HepG2 (cell line): ENCODE data around the gene KBTBD3. TPM values are rescaled to one million over a fixed set of nuclear protein-coding genes. Genes with fewer than 3 reads are reported as not detected.

Source experiments
- CHD2 ChIP-seq: IDR thresholded peaks from 2 replicates; pipeline ENCODE4 v1.6.1; 2011; ENCODE audit warnings: low read depth, low read length, improper control_type of control experiment
- E2F5 ChIP-seq: sonication (generic); formaldehyde crosslinking; conservative IDR thresholded peaks from 2 replicates; pipeline ENCODE4 v1.4.0; 2020; ENCODE audit warnings: missing genetic modification reagents
- HMGXB3 ChIP-seq: sonication (generic); formaldehyde crosslinking; IDR thresholded peaks from 2 replicates; pipeline ENCODE4 v1.4.0; 2020; ENCODE audit warnings: missing genetic modification reagents, borderline replicate concordance
- MBNL3 ChIP-seq: fragments of 250-450 bp; sonication (Bioruptor Pico); conservative IDR thresholded peaks from 2 replicates; pipeline ENCODE4 v1.8.0; 2022; ENCODE audit warnings: mild to moderate bottlenecking, inconsistent platforms
- NR2F6 ChIP-seq, 2 experiments: IDR thresholded peaks; 2 replicates each; pipeline ENCODE4 v1.6.1; 2016; ENCODE audit warnings: antibody characterized with exemption in 1 of 2, mild to moderate bottlenecking in 1 of 2
- PHB2 ChIP-seq: fragments of 450-650 bp; IDR thresholded peaks from 2 replicates; pipeline ENCODE4 v1.6.1; 2018; ENCODE audit not compliant: partially characterized antibody
- PRDM15 ChIP-seq: sonication (generic); formaldehyde crosslinking; IDR thresholded peaks from 2 replicates; pipeline ENCODE4 v1.4.0; 2020; ENCODE audit warnings: missing genetic modification reagents
- RAD51 ChIP-seq: fragments of 450-650 bp; IDR thresholded peaks from 2 replicates; pipeline ENCODE4 v1.6.1; 2016; ENCODE audit warnings: borderline replicate concordance
- TAF15 ChIP-seq: fragments of 200-400 bp; formaldehyde crosslinking; IDR thresholded peaks from one replicate; pipeline ENCODE4 v1.6.1; 2018; ENCODE audit warnings: mild to moderate bottlenecking, low read depth, low read length; ENCODE audit not compliant: poor library complexity, severe bottlenecking
- ZNF331 ChIP-seq: sonication (generic); formaldehyde crosslinking; IDR thresholded peaks from 2 replicates; pipeline ENCODE4 v1.4.0; 2020; ENCODE audit warnings: missing genetic modification reagents
- ZNF468 ChIP-seq: sonication (generic); formaldehyde crosslinking; IDR thresholded peaks from 2 replicates; pipeline ENCODE4 v1.8.0; 2022; ENCODE audit warnings: mild to moderate bottlenecking, moderate library complexity, missing genetic modification reagents
- polyA plus RNA-seq, 8 experiments: library from polyadenylated mRNA; depleted of rRNA in 3 of 8; stranded (reverse) in 7 of 8; unstranded in 1 of 8; fragments of >200 nt; fragmentation: Illumina TruSeq in 4 of 8; extraction: Trizol in 4 of 8; gene quantifications; 2 replicates each; pipeline versions ENCODE4 v1.2.1 to v1.2.3, GENCODE V29; 2011 to 2016; ENCODE audit warnings: low read depth in 4 of 8, missing spikeins in 1 of 8, mixed read lengths in 1 of 8; ENCODE audit not compliant: insufficient read depth in 1 of 8
- total RNA-seq, 5 experiments: library from RNA; depleted of rRNA; stranded (reverse); fragments of >200 nt; fragmentation: Illumina TruSeq; extraction: Trizol; gene quantifications; 2 replicates each; pipeline ENCODE4 v1.2.3, GENCODE V29; 2016; ENCODE audit warnings: low read depth in 1 of 5
- TF ChIP-seq, protein P1 (sequence below): IDR thresholded peaks from 2 replicates; pipeline ENCODE4 v1.6.1; 2016; ENCODE audit warnings: mild to moderate bottlenecking
- TF ChIP-seq, protein P2 (sequence below): sonication (generic); formaldehyde crosslinking; IDR thresholded peaks from 2 replicates; pipeline ENCODE4 v1.4.0; 2020; ENCODE audit warnings: missing genetic modification reagents, mild to moderate bottlenecking, borderline replicate concordance

Gene KBTBD3
- total and polyA plus RNA-seq, 2 of the 13 experiments (the other 11 are each of a cell fraction or from before 2014, with no cell fraction given): 1.8 to 7.4 TPM

DNA sequence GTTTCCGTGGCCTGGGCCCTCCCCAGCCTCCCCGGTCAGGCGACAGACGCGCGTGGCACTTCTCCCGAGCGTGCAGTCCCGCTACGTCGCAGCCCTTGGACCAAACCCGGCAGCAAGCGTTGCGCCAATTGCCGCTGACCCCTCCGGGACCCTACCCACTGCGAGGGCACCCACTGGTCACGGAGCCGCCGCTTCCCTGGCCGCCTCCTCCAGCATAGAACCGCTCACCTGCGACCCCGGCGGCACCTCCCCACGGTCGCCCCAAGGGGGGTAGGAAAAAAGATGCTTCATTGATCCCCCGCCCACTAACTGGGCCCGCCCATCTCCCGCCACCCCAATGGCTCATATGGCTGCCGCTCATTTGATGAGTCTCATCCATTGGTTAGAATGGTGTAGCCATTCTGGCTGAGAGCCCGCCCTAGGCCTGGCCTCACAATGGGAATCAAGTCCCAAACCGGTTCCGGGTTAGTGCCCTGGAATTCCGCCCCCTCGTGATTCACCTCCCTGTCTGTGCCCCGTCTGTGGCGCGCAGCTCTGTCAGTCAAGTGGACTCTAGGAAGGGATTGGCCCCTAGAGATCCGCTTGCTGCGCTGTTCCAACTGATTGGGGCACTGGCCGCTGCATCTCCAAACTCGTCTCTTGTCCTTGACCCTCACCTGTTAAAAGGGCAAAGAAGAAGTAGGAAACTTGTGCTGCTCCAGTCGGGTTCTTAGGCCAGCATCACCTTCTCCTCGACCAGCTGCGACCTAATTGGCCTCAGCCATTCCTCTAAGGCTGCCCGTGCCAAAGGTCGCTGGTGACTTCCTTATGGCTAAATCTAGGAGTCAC, 55.0 kb downstream of the KBTBD3 start, which contains the start of gene MSANTD4 (continued):
- TF ChIP-seq ZNF331 (CRISPR knock-in tag) (0 out of 2 replicates have a peak, but pooled peaks have one; percentile 36), HMGXB3 (peak; percentile 62; the same call in 1 of the 2 replicates), E2F5 (CRISPR knock-in tag) (no peak), PHB2 (no peak), NR2F6 (IDR thresholded peaks at IDR 0.05) (peak; percentile 88), NR2F6 (CRISPR knock-in tag; IDR thresholded peaks at IDR 0.05) (peak; percentile 89), ZNF468 (CRISPR knock-in tag) (no peak), TAF15 (no peak), MBNL3 (CRISPR knock-in tag) (no peak), CHD2 (peak; percentile 70), RAD51 (no peak), PRDM15 (no peak)
- TF ChIP-seq, protein P1, sequence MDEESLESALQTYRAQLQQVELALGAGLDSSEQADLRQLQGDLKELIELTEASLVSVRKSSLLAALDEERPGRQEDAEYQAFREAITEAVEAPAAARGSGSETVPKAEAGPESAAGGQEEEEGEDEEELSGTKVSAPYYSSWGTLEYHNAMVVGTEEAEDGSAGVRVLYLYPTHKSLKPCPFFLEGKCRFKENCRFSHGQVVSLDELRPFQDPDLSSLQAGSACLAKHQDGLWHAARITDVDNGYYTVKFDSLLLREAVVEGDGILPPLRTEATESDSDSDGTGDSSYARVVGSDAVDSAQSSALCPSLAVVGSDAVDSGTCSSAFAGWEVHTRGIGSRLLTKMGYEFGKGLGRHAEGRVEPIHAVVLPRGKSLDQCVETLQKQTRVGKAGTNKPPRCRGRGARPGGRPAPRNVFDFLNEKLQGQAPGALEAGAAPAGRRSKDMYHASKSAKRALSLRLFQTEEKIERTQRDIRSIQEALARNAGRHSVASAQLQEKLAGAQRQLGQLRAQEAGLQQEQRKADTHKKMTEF: peak; percentile 73; the same call in 1 of the 2 replicates
- TF ChIP-seq, protein P2, sequence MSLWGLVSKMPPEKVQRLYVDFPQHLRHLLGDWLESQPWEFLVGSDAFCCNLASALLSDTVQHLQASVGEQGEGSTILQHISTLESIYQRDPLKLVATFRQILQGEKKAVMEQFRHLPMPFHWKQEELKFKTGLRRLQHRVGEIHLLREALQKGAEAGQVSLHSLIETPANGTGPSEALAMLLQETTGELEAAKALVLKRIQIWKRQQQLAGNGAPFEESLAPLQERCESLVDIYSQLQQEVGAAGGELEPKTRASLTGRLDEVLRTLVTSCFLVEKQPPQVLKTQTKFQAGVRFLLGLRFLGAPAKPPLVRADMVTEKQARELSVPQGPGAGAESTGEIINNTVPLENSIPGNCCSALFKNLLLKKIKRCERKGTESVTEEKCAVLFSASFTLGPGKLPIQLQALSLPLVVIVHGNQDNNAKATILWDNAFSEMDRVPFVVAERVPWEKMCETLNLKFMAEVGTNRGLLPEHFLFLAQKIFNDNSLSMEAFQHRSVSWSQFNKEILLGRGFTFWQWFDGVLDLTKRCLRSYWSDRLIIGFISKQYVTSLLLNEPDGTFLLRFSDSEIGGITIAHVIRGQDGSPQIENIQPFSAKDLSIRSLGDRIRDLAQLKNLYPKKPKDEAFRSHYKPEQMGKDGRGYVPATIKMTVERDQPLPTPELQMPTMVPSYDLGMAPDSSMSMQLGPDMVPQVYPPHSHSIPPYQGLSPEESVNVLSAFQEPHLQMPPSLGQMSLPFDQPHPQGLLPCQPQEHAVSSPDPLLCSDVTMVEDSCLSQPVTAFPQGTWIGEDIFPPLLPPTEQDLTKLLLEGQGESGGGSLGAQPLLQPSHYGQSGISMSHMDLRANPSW (CRISPR knock-in tag): no peak
